ENCODE measurements around the gene MED17.
"Not testable (repeated sequence)": the region's sequence is repeated elsewhere in the genome, so short reads cannot be mapped to it uniquely, and the experiment has no call there.

The MED17 gene

DNA sequence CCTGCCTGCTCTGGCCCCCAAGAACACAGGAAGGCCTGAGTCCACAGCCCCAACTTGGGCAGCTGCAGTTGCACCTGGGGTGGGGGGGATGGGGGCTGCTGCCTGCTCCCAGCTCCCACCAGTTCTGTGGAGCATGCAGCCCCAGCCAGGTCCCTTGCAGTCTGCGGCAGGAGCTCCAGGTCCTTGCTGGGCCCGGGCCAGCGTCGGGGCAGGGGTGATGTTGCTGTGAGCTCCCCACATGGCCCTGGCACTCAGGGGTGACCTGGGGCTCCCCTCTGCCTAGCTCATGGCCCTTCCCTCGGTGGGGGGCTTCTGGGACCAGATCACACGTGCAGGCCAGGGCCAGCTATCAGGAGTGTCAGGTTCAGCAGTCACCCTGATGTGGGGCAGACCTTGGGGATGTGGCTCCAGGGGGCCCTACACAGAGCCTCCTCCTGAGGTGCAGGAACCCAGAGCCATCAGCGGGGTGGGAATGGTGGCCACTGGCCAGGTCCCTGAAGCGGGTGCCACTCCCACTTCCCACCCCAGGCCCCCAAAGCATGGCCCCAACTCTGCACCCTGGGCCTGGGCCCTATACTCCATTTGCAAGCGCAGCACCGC is 10.4 kb upstream of the MED17 start:
- no peaks in the 10 kb centered on the region for H3K4me1 Mint-ChIP-seq (ENCODE audit: low read depth)
- H3K4me3 Mint-ChIP-seq = no peak overlapping the region
- no peaks in the 10 kb centered on the region for H3K27me3 Mint-ChIP-seq
- H3K36me3 Mint-ChIP-seq = no peaks in the 10 kb centered on the region
- H3K27ac Mint-ChIP-seq = no peak overlapping the region
- H3K9me3 Mint-ChIP-seq (ENCODE audit: low read depth) = no peaks in the 10 kb centered on the region

DNA sequence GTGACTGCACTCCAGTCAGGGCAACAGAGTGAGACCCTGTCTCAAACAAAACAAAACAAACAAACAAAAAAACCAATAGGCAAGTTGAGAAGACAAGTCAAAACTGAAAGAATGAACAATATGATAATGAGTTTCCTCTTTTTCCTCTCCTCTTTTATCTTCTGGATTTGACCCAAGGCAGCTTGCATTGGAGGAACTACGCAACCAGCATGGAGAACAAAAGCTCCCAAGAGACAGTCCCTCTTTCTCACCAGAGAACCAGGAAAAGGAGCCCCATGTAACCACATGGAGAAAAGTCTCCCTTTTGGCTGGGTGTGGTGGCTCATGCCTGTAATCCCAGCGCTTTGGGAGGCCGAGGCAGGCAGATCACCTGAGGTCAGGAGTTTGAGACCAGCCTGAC is 9.5 kb upstream of the MED17 start:
- not testable (repeated sequence) for H3K27me3 Mint-ChIP-seq; H3K4me1 Mint-ChIP-seq (ENCODE audit: low read depth); H3K36me3 Mint-ChIP-seq; H3K4me3 Mint-ChIP-seq; H3K9me3 Mint-ChIP-seq (ENCODE audit: low read depth); H3K27ac Mint-ChIP-seq

DNA sequence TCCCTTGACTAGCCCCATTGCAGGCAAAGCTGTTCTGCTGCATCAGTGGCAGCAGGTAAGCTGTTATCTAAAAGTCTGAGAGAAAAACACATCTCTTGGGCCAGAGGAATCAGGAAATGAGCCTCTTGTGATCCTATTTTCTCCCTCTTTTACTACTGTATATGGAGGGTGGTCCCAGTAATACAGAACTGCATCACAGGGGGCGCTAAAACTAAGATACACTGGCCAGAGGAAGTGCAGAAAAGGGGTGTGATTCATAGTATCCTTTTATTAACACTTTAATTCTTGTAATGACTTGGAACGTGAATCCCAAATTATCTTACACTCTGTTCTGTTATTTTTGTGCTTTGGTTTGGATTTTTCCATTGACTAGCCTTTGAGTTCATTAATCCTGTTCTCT is 8.8 kb upstream of the MED17 start:
- Mint-ChIP-seq H3K4me1 (ENCODE audit: low read depth) (no peaks in the 10 kb centered on the region), H3K27me3 (no peaks in the 10 kb centered on the region), H3K4me3 (no peak overlapping the region), H3K36me3 (no peaks in the 10 kb centered on the region), H3K27ac (no peak overlapping the region), H3K9me3 (ENCODE audit: low read depth) (no peaks in the 10 kb centered on the region)

DNA sequence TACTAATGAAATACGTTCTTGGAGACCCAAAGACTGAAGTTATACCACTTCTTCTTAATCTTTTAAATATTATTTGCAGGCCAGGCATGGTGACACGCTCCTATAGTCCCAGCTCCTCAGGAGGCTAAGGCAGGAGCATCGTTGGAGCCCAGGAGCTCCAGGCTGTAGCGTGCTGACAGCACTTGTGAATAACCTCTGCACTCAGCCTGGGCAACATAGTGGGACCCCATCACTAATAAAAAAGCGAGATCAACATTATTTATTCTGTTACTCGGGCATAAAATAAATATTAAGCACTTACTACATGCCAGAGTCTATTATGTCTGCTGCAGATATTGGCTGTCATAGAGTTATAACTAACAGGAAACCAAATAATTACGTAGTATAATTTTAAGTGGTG is 720 bp upstream of the MED17 start:
- Mint-ChIP-seq H3K36me3 (peaks cover 7% of the 10 kb centered on the region), H3K4me1 (ENCODE audit: low read depth) (peaks cover 39% of the 10 kb centered on the region), H3K27me3 (no peaks in the 10 kb centered on the region), H3K9me3 (ENCODE audit: low read depth) (no peaks in the 10 kb centered on the region), H3K4me3 (peak overlapping the region; percentile 100), H3K27ac (peak overlapping the region; percentile 28)

DNA sequence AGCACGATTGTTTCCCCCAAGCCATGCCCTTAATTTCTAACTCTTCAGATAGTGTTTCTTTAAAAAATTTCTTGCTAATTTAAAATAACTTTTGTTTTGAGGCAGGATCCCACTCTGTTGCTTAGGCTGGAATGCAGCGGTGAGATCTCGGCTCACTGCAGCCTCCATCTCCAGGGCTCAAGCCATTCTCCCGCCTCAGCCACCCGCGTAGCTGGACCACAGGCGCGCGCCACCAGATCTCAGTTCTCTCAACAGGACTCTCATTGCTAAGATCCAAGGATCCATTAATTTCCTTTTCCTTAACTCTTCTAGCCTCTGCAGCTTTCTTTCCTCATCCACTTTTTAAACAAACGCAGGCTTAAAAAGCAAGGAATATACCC is 327 bp upstream of the MED17 start:
- Mint-ChIP-seq H3K4me3 (peak overlapping the region; percentile 100), H3K4me1 (ENCODE audit: low read depth) (peaks cover 41% of the 10 kb centered on the region), H3K27me3 (no peaks in the 10 kb centered on the region), H3K27ac (peak overlapping the region; percentile 97), H3K9me3 (ENCODE audit: low read depth) (no peaks in the 10 kb centered on the region), H3K36me3 (peaks cover 9% of the 10 kb centered on the region)

DNA sequence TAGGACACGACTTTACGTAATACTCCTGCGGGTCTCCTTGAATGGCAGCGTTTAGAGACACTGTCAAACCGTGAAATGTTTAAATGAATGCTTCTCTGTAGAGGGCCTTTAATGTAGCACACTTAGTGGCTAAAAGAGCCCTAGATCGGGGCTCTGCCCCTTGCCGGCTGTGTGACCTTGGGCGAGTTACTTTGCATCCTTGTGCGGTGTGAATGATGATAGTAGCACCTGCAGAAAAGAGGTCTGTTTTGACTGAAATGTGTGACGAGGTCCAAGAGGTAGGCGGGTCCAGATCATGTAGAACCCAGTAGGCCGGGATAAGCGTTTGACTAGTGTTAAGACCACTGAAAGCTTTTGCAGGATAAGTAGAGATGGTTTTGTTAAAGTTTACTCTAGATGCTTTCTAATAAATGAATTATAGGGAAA is 866 bp downstream of the MED17 start:
- peaks cover 43% of the 10 kb centered on the region for H3K4me1 Mint-ChIP-seq (ENCODE audit: low read depth)
- no peaks in the 10 kb centered on the region for H3K27me3 Mint-ChIP-seq
- H3K36me3 Mint-ChIP-seq = peaks cover 10% of the 10 kb centered on the region
- peak overlapping the region; percentile 97 for H3K27ac Mint-ChIP-seq
- peak overlapping the region; percentile 100 for H3K4me3 Mint-ChIP-seq
- H3K9me3 Mint-ChIP-seq (ENCODE audit: low read depth) = no peaks in the 10 kb centered on the region

DNA sequence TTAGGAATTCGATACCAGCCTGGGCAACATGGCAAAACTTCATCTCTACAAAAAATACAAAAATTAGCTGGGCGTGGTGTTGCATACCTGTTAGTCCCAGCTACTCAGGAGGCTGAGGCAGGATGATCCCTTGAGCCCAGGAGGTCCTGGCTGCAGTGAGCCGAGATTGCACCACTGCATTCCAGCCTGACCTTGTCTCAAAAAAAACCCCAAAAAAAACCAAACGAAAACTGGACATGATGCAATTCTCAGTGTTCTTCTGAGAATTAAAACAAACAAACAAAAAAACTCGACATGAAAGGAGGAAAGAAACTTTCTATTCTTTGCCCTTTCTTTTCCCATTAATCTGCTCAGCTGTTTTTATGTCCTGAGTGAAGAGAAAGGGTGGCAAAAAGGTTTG is 7.4 kb downstream of the MED17 start:
- Mint-ChIP-seq H3K27me3 (no peaks in the 10 kb centered on the region), H3K36me3 (peaks cover 11% of the 10 kb centered on the region), H3K9me3 (ENCODE audit: low read depth) (no peaks in the 10 kb centered on the region), H3K4me1 (ENCODE audit: low read depth) (peaks cover 26% of the 10 kb centered on the region), H3K4me3 (no peak overlapping the region), H3K27ac (no peak overlapping the region)

DNA sequence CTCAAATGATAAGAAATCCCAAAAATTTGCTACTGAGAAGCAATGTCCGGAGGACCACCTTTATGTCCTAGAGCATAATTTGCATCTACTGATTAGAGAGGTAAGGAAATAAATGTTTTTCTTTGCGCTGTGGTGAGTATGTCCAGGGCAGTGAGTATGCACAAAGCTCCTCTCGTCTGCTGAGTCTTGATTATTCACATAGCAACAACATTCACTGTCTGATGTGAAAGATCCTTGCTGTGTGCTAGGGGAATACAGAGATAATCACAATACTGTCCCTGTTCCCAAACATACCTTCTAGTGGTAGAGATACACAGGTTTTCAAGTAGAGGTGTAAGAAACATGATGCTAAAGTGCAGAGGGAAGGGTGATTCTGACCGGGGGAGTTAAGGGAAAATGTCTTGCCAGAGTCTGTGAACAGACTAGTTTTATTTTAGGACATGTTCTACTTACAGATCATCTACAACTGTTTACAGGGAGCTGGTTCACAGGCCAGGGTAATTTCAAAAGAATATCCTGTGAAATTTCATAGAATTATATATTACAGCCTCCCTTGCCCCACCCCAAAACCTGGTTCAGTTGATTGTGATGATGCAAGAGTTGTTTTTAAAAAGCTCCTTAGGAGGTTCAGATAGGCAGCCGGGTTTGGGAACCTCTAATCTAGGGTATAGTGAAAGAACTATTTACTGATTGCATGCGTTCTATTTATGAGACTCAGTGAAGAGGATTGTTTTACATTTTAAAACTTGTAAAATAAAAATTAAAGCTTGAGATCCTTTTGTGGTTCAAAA is 12.6 kb downstream of the MED17 start:
- Mint-ChIP-seq H3K4me1 (ENCODE audit: low read depth) (peaks cover 7% of the 10 kb centered on the region), H3K27me3 (no peaks in the 10 kb centered on the region), H3K27ac (no peak overlapping the region), H3K4me3 (no peak overlapping the region), H3K9me3 (ENCODE audit: low read depth) (no peaks in the 10 kb centered on the region), H3K36me3 (peaks cover 7% of the 10 kb centered on the region)

DNA sequence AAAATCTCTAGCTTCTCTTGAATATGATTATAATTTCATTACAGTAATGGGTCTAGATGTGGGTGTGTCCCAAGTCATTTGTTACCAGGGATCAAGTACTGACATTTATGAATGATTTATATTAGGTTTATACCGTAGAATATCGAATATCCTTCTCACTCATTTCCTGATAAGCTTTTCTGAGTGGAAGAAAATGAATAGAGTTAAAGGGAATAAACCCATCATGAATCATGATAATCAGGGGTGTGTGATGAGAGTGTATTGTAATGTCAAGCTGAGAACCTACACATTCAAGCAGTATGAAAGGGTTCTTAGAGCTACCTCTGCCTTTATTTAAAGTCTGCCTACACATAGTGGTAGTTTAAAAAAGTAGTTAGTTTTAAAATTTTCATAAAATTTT is 17.3 kb downstream of the MED17 start:
- Mint-ChIP-seq H3K36me3 (peaks cover 4% of the 10 kb centered on the region), H3K4me1 (ENCODE audit: low read depth) (peaks cover 6% of the 10 kb centered on the region), H3K27me3 (no peaks in the 10 kb centered on the region), H3K27ac (peak overlapping the region; percentile 30), H3K9me3 (ENCODE audit: low read depth) (no peaks in the 10 kb centered on the region), H3K4me3 (no peak overlapping the region)

DNA sequence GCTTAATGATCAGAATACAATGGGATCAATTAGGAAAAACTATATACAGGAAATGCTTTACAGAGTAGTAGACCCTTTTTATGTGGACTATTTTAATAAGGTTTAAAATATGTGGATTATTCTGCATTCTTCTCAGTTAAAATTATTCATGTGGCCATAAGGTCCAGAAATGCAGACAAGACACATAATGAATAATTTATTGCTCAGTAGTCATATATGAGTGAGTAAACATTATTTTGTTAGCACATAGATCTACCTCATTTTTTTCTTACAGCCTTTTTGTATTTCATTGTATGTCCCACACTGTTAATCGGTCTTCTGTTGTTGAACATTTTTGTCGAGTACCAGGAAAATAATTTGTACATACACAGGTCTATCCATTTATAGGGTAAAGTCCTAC is 20.8 kb downstream of the MED17 start:
- Mint-ChIP-seq H3K27ac (peak overlapping the region; percentile 23), H3K36me3 (no peaks in the 10 kb centered on the region), H3K9me3 (ENCODE audit: low read depth) (no peaks in the 10 kb centered on the region)

DNA sequence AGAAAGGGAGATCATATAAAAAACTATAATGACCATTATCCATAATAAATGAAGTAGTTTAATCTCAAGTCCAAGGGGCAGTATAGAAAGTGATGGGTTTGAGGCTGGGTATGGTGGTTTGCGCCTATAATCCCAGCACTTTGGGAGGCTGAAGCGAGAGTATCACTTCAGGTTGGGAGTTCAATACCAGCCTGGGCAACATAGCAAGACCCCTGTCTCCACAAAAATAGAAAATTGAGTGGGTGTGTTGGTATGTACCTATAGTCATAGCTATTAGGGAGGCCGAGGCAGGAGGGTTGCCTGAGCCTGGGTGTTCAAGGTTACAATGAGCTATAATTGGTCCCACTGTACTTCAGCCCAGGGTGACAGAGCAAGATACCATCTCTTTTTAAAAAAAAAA is 23.9 kb downstream of the MED17 start:
- no peaks in the 10 kb centered on the region for H3K9me3 Mint-ChIP-seq (ENCODE audit: low read depth)
- H3K36me3 Mint-ChIP-seq = peaks cover 2% of the 10 kb centered on the region
- H3K4me1 Mint-ChIP-seq (ENCODE audit: low read depth) = peaks cover 1% of the 10 kb centered on the region
- H3K4me3 Mint-ChIP-seq = no peak overlapping the region
- H3K27ac Mint-ChIP-seq = no peak overlapping the region
- no peaks in the 10 kb centered on the region for H3K27me3 Mint-ChIP-seq

More for the DNA sequence above, 20.8 kb downstream of the MED17 start:
- H3K27me3 Mint-ChIP-seq = no peaks in the 10 kb centered on the region
- peaks cover 4% of the 10 kb centered on the region for H3K4me1 Mint-ChIP-seq (ENCODE audit: low read depth)
- H3K4me3 Mint-ChIP-seq = no peak overlapping the region

DNA sequence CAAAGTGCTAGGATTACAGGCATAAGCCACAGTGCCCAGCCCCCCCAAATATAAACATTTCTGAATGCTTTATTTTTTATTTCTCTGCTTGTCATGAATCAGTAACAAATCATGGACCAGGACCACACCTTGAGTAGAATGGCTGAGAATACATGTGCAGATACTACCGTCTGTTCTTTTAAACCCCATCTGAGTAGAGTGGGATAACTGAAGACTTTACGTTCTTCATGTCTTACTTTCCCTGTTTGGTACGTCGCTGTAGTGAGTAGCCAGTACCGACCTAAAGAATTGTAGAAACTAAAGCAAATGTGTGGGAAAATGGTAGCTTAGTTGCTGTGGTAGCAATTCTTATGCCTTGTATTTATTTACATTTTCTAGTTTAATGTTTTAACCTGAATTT is 29.9 kb downstream of the MED17 start:
- H3K4me3 Mint-ChIP-seq = no peak overlapping the region
- no peaks in the 10 kb centered on the region for H3K9me3 Mint-ChIP-seq (ENCODE audit: low read depth)
- H3K36me3 Mint-ChIP-seq = peaks cover 9% of the 10 kb centered on the region
- no peaks in the 10 kb centered on the region for H3K4me1 Mint-ChIP-seq (ENCODE audit: low read depth)
- H3K27ac Mint-ChIP-seq = no peak overlapping the region
- no peaks in the 10 kb centered on the region for H3K27me3 Mint-ChIP-seq

DNA sequence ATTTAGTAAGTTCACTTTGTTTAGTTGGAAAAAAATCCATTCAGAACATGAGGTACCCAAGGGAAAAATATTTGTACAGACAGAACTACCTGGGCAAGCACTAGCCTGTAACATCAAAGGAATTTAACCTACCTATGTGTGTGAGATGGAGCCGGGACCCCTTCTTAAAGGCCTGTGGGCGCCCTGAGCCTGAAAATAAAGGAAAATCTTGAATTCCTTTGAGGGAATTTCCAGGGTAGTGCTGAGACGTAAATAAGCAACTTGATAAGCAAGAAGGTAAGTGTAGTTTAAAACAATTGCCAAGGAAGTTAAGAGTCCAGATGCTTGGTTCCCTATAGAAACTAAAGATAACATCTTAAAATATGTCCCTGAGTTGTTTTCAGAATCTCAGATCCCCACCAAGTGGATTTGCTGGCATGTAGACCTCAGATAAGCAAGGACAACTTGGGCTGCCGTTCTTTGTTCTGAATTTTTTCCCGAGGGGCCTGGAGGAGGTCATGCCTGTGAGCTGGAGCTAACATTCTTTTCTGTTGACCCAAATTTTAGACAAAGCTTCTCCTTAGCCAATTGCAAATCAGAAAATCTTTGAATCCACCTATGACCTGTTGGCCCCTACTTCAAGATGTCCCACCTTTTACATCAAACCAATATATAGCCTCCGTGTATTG is 31.0 kb downstream of the MED17 start:
- H3K36me3 Mint-ChIP-seq = peaks cover 10% of the 10 kb centered on the region
- no peaks in the 10 kb centered on the region for H3K9me3 Mint-ChIP-seq (ENCODE audit: low read depth)
- H3K27ac Mint-ChIP-seq = no peak overlapping the region

DNA sequence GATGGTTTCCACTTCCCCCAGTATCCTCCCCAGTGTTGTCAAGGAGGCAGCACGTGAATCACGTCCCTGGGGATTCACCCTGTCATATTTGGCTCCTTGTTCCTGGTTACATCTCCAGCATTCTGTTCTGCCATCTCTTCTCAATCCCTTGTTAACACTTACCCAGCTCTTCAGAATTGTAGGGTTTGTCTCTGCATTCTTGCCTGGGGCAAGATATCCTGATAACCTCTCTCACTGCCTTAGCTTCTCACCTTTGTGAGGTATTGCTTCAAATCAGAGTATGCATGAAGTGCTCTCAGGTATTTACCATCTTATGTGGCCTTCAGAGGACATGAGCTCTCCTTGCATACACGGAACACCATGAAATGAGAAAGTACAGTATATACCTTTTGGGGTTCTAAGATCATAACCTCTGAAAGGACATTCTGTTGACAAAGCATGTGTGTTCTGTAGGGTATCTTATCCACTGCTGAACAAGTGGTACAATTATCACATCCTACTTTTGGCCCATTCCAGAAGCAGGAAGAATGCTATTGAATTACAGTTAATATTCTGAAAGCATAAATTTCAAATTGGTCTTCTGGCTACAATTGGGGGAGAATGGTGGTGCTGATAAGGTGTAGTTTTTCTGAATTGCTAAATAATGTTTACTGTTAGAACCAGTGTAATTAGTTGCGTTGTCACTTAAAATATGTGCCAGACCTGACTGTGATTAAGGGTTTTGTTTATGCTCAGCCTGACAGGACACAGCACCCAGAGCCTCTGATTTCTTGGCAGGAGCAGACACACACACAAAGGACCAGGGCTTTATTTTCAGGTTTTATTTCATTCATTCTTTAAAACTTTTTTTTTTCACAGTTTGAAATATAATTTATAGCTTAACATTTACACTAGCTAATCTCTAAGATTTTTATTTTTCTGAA is 33.6 kb downstream of the MED17 start:
- Mint-ChIP-seq H3K9me3 (ENCODE audit: low read depth) (no peaks in the 10 kb centered on the region), H3K27me3 (no peaks in the 10 kb centered on the region), H3K27ac (no peak overlapping the region), H3K4me1 (ENCODE audit: low read depth) (no peaks in the 10 kb centered on the region), H3K36me3 (peaks cover 8% of the 10 kb centered on the region), H3K4me3 (no peak overlapping the region)

More for the DNA sequence above, 31.0 kb downstream of the MED17 start:
- Mint-ChIP-seq H3K27me3 (no peaks in the 10 kb centered on the region), H3K4me3 (no peak overlapping the region), H3K4me1 (ENCODE audit: low read depth) (no peaks in the 10 kb centered on the region)
